Psoas muscle (tissue), 8 donors: ENCODE measurements around the gene SETD6. TPM values are rescaled to one million over a fixed set of nuclear protein-coding genes. Genes with fewer than 3 reads are reported as not detected.
A peak's percentile ranks its signal among the peaks of the same experiment; 100 is the strongest.

Experiments
- ATAC-seq, 4 donors: fragments of 200-7000 bp; cut with Tn5 transposase; one replicate each; pipeline ENCODE4 v1.9.1; 2020; ENCODE audit warnings: moderate library complexity in 3 of 4, mild to moderate bottlenecking in 2 of 4
- DNase-seq, 2 donors: peaks; one replicate each; pipeline ENCODE4 v3.0.0-alpha.2; 2020
- H3K27ac ChIP-seq: fragments of 200-600 bp; one replicate; pipeline ENCODE4 v1.8.0; 2022
- H3K27me3 ChIP-seq, 3 donors: fragments of 200-600 bp in 1 of 3; one replicate each; pipeline versions ENCODE4 v1.6.1 to v1.8.0; 2013 to 2022; ENCODE audit warnings: low read length in 2 of 3, mild to moderate bottlenecking in 2 of 3, moderate library complexity in 1 of 3; ENCODE audit not compliant: insufficient read depth in 3 of 3
- H3K36me3 ChIP-seq, 2 donors: fragments of 200-600 bp in 1 of 2; one replicate each; pipeline versions ENCODE4 v1.6.1 to v1.8.0; 2013 to 2022; ENCODE audit warnings: low read depth in 1 of 2, mild to moderate bottlenecking in 1 of 2, moderate library complexity in 1 of 2; ENCODE audit not compliant: insufficient read depth in 1 of 2
- H3K4me1 ChIP-seq: fragments of 200-600 bp; one replicate; pipeline ENCODE4 v1.8.0; 2022
- H3K4me3 ChIP-seq: fragments of 200-600 bp; one replicate; pipeline ENCODE4 v1.8.0; 2022; ENCODE audit warnings: mild to moderate bottlenecking
- H3K9me3 ChIP-seq: fragments of 200-600 bp; one replicate; pipeline ENCODE4 v1.8.0; 2022
- WGBS, 3 donors: extraction: QIAGEN DNeasy Blood & Tissue Kit; methylation state at CpG; one replicate each; pipeline versions ENCODE4 v1.1.6 to v1.1.7; 2013; 5-methylcytosine and 5-hydroxymethylcytosine counted together
- intact Hi-C, 2 donors: fragments of 100-400 bp; cut with DNase I; formaldehyde crosslinking; loops; one replicate each; pipeline versions ENCODE4 v1.11.0 to v1.14.2; 2022
- polyA plus RNA-seq, 3 donors: library from polyadenylated mRNA; stranded (reverse); fragments of 200-250 nt; gene quantifications; one replicate each; pipeline ENCODE4 v1.2.3, GENCODE V29; 2013
- total RNA-seq, 4 donors: library from RNA; stranded (reverse); fragmentation: NEBNext Ultra II Directional in 2 of 4; extraction: Animal tissue kit (Norgen Biotek cat#: 25700) in 2 of 4; gene quantifications; one replicate each; pipeline versions ENCODE4 v1.2.1 to v1.2.4, GENCODE V29; 2021 to 2023
- TF ChIP-seq, protein P1 (sequence below): fragments of 200-600 bp; IDR thresholded peaks from one replicate; pipeline ENCODE4 v1.8.0; 2022; ENCODE audit warnings: antibody characterized with exemption
- donor health status: healthy with polysubstance abuse.
- donor health status: DM: no; HTN: no; CAD: no; lungs with moderate emphysema.
- donor health status: Bipolar disorder and iron deficiency.
- donor health status: healthy.
- donor health status: DM: yes; HTN: yes; CAD: no.
- donor health status: DM: no; HTN: no; CAD: no.
- donor health status: DM: no; HTN: no; CAD: no.
- donor health status: DM: yes; HTN: yes; CAD: no.

Gene SETD6
- total and polyA plus RNA-seq, 7 donors = 11.1 to 35.5 (median 21.0) TPM

DNA sequence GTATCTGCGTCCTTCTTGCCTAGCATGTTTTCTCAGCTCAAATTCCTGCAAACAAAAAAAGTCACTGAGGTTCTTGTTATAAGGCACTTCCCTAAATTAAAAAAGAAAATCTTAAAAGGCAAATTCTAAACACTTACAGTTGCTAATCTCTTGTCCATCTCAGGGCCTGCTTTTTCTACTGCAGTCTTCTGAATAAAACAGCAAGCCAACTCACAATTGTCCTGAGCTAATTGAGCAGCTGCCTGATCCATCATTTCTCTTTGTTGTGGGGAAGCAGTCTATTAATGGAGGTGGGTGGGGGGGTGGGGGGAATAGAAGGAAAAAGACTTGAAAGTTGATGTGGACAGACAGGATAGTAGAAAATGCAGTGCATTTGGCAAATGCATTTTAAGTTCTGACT, 27.0 kb downstream of the SETD6 start:
- DNase-seq (no peak), ATAC-seq (no peak)
- Histone ChIP-seq H3K27me3 (no peaks in the 10 kb centered on the region), H3K27ac (no peak overlapping the region), H3K4me3 (no peak overlapping the region), H3K36me3 (peaks cover 42 to 100% of the 10 kb centered on the region in 2 donors), H3K9me3 (no peaks in the 10 kb centered on the region), H3K4me1 (no peaks in the 10 kb centered on the region)
- WGBS, 3 donors = 90 to 94% (median 90%) methylated on average over 1 of the region's 1 CpG
- TF ChIP-seq, protein P1, sequence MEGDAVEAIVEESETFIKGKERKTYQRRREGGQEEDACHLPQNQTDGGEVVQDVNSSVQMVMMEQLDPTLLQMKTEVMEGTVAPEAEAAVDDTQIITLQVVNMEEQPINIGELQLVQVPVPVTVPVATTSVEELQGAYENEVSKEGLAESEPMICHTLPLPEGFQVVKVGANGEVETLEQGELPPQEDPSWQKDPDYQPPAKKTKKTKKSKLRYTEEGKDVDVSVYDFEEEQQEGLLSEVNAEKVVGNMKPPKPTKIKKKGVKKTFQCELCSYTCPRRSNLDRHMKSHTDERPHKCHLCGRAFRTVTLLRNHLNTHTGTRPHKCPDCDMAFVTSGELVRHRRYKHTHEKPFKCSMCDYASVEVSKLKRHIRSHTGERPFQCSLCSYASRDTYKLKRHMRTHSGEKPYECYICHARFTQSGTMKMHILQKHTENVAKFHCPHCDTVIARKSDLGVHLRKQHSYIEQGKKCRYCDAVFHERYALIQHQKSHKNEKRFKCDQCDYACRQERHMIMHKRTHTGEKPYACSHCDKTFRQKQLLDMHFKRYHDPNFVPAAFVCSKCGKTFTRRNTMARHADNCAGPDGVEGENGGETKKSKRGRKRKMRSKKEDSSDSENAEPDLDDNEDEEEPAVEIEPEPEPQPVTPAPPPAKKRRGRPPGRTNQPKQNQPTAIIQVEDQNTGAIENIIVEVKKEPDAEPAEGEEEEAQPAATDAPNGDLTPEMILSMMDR = no peak
- intact Hi-C loops = loop anchor here in 1 of 2 donors (5.0 kb wide), 1 partner anchor 35 kb away; no protein-coding TSS in a partner anchor

GRCh38 chr16:58543685-58544084, 28.4 kb downstream of the SETD6 start:
- Histone ChIP-seq H3K9me3 (no peaks in the 10 kb centered on the region), H3K36me3 (peaks cover 35 to 100% of the 10 kb centered on the region in 2 donors), H3K4me3 (no peak overlapping the region), H3K4me1 (peaks cover 13% of the 10 kb centered on the region), H3K27ac (no peak overlapping the region), H3K27me3 (no peaks in the 10 kb centered on the region)
- DNase-seq (no peak), ATAC-seq (no peak)
- intact Hi-C loops = loop anchor here in 1 of 2 donors (5.0 kb wide), 1 partner anchor 34 kb away; no protein-coding TSS in a partner anchor
- TF ChIP-seq, protein P1 = no peak
- 87 to 92% (median 90%) methylated on average over 8 of the region's 8 CpGs for WGBS, 3 donors

- DNase-seq = no peak
- H3K27me3 ChIP-seq = no peaks in the 10 kb centered on the region
- intact Hi-C loops = no loop called here
- TF ChIP-seq, protein P1 = no peak
- peaks cover 25% of the 10 kb centered on the region for H3K4me1 ChIP-seq
- peak in 3 of 4 donors; percentile 71 to 79 (median 74) for ATAC-seq
- H3K36me3 ChIP-seq = peaks cover 19 to 99% of the 10 kb centered on the region in 2 donors
- no peaks in the 10 kb centered on the region for H3K9me3 ChIP-seq
- no peak overlapping the region for H3K4me3 ChIP-seq
- H3K27ac ChIP-seq = no peak overlapping the region
- WGBS, 3 donors = 21 to 43% (median 31%) methylated on average over 2 of the region's 2 CpGs
Measured at GRCh38 chr16:58548378-58548777, 33.1 kb downstream of the SETD6 start.

GRCh38 chr16:58551496-58551895, 36.2 kb downstream of the SETD6 start:
- 24 to 35% (median 26%) methylated on average over 3 of the region's 3 CpGs for WGBS, 3 donors

More at GRCh38 chr16:58551496-58551895, 36.2 kb downstream of the SETD6 start:
- H3K36me3 ChIP-seq = peaks cover 12 to 99% of the 10 kb centered on the region in 2 donors
- no peak overlapping the region for H3K4me3 ChIP-seq
- no peaks in the 10 kb centered on the region for H3K27me3 ChIP-seq
- TF ChIP-seq, protein P1 = no peak
- intact Hi-C loops = no loop called here
- H3K9me3 ChIP-seq = no peaks in the 10 kb centered on the region
- DNase-seq = peak; percentile 15 to 67
- ATAC-seq = peak; percentile 66 to 89 (median 86)
- H3K4me1 ChIP-seq = peaks cover 25% of the 10 kb centered on the region
- no peak overlapping the region for H3K27ac ChIP-seq
